Measurements from ENCODE around the gene CALML3. TPM values are rescaled to one million over a fixed set of nuclear protein-coding genes. Genes with fewer than 3 reads are reported as not detected.

CALML3 gene
- total RNA-seq, 4 donors from 2014 or later, result not detected

DNA sequence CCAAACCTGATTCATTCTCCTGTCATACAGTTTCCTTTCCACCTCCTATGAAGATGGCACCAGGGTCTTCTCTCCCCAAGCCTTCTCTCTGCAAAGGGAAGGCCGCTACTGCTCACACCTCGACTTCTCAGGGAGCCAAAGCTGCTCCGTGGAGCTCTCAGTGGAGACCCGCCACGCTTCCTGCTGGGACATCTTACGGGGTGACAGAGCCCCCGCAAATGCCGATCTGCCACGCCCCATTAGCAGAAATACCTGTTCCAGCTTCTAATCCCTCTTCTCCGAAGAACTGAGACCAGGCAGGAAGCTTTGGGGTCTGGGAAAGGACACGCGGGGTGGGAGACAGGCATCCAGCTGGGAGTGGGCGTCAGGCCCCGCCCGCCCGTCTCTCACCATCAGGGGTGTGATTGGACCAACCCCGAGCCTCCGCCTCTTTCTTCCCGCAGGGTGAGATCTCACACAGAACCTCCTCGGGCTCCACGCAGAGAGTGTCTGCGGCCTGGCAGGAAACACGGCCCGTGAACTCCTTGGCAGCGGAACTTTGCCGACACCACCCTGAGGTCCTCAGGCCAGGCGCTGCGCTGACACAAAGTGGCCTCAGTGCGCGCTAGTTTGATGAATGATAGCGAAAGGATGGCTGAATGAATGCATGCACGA is 13.4 kb upstream of the CALML3 start:
- TF ChIP-seq, protein P1, sequence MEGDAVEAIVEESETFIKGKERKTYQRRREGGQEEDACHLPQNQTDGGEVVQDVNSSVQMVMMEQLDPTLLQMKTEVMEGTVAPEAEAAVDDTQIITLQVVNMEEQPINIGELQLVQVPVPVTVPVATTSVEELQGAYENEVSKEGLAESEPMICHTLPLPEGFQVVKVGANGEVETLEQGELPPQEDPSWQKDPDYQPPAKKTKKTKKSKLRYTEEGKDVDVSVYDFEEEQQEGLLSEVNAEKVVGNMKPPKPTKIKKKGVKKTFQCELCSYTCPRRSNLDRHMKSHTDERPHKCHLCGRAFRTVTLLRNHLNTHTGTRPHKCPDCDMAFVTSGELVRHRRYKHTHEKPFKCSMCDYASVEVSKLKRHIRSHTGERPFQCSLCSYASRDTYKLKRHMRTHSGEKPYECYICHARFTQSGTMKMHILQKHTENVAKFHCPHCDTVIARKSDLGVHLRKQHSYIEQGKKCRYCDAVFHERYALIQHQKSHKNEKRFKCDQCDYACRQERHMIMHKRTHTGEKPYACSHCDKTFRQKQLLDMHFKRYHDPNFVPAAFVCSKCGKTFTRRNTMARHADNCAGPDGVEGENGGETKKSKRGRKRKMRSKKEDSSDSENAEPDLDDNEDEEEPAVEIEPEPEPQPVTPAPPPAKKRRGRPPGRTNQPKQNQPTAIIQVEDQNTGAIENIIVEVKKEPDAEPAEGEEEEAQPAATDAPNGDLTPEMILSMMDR (IDR thresholded peaks at IDR 0.05; ENCODE audit: low read depth), result no peak

DNA sequence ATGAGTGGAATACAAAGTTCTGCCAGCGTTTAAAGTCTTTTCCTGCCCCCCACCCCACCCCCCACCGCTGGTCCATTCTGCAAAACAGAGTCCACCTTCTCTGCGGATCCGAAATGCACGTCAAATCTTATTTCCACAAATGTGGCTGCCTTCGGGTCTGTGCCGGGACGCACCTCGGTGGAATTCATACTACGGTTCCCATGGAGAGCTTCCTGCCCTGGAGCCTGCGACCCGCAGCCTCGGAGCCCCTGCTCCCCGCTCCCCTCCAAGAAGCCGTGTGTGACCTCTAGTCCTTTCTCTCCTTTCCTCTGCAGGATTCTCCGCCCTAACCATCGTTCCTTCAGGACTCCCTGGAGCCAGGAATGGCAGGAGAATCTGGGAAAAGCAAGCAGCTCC is 12.9 kb upstream of the CALML3 start:
- TF ChIP-seq, protein P1 (IDR thresholded peaks at IDR 0.05; ENCODE audit: low read depth), result no peak

DNA sequence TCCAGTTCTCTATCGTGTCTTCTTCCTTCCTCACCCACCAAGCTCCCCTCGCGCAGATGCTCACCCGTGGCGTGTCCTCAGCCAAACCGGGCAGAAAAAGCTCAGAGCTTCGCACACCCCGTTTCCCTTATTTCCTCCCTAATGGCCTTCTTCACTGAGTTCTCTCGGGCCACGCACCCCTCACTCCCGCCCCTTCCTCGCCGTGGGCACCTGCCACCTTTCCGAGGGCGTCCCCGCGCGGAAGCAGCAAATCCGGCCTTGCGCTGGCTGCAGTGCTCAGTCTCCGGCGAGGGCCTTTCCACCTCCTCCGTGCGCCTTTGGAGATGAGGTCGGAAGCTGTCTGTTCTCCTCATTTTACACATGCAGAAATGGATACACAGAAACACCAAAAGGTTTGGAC is 12.4 kb upstream of the CALML3 start:
- TF ChIP-seq, protein P1 (IDR thresholded peaks at IDR 0.05; ENCODE audit: low read depth), result no peak

DNA sequence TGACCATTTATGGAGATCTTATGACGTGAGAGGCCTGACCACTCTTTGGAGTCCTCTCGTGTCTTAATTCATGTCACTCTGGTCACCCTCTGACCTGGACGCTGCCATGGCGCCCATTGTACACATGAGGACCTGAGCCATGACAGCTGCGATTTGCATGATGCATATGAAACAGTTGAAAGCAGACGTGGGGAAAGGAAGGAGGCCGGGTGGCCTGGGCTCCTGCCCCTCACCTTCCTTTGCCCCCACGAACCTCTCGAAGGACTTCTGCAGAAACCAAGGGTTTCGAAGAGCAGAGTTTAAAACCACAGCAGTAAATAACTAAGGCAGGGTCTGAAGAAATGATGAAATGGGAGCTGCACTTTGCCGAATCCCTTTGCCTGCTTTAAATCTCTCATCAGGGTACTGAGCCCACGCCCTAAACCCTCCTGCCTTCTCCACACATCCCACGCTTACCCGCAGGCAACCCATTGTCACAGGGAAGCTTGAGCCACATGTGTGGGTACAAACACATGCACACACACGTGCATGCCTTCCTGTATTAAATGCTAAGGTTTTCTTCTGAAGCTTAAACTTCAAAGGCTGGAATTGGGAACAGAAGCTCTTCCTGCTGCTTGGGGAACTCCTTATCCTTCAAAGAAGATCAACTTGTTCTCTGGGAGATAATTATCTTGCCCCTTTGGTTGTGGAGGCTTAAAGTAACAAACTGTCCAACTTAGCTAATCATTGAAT is 11.7 kb upstream of the CALML3 start:
- TF ChIP-seq, protein P1 (IDR thresholded peaks at IDR 0.05; ENCODE audit: low read depth), result no peak

DNA sequence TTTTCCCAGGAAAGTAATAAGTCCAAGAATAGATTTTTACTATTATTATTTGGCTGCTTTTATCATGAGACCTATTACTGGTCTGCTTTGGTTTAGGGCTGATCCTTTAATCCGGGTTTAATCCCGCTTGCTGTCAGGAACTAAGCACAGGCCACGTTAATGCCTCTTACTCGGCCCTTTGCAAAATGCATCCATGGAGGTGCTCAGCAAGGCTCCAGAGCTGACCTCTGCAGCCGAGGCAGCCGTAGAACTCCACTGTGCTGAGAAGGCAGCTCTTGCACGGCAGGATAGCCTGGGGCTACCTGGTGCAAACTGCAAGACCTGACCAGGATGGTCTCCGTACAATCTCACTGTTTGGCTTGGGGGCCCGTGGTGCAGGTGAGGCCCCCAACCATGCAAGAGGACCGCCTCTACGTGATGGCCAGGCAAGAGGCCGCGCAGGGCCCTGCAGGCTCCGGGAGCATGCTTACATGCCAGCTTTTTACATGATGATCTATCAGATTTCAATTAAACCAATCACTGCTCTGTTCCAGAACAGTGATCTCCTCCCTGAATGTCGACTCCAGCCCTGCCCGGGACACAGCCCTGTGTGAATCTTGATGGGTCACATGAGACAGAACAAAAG is 10.4 kb upstream of the CALML3 start:
- TF ChIP-seq, protein P1 (IDR thresholded peaks at IDR 0.05; ENCODE audit: low read depth), result no peak

DNA sequence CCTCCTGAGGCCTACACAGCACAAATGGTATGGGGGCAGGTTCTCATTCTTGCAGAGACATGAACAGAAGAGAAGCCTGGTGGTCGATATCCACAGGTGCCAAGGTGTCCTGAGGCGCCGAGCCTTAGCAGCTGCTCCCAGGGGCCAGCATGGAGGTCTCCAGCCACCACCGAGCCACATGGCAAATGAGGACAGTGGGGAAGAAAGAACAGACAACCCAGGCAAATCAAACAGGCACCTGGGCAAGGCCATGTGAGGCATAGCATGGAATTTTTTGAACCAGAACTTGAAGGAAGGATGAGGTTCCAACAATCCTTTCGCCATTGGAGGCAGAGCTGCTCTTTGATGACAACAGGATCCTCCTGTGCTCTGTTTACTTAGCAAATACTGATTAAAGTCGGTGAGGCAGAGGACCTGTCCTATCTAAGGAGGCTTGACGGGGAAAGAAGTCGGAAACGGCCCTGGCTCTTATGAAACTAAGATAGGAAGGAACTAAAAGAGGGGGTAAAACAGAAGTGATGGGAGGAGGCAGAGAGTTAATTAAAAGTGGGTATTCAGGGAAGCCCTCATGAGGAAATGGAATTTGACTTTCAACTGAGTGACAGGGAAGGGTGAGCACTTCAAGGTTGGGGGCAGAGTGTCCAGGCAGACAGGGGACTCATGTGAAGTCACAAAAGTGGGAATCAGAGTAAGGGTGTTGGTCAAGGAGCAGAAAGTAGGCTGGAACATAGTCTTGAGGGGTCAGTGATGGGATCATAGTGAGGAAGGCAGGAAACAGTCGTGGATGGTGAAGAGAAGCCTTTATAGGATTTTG is 8.6 kb upstream of the CALML3 start:
- TF ChIP-seq, protein P1 (IDR thresholded peaks at IDR 0.05; ENCODE audit: low read depth), result no peak

All from subcutaneous adipose tissue (tissue), 4 donors.